GM23248 (cell line): ENCODE data around the gene SRSF7. TPM values are rescaled to one million over a fixed set of nuclear protein-coding genes. Genes with fewer than 3 reads are reported as not detected.

Experiments
- DNase-seq: peaks from one replicate; pipeline ENCODE4 v3.0.0-alpha.2; 2015
- H2AFZ ChIP-seq: fragments of 200-600 bp; sonication (generic); 2 replicates; pipeline ENCODE4 v1.6.1; 2016; ENCODE audit warnings: antibody characterized with exemption
- H3F3A ChIP-seq: fragments of 200-600 bp; sonication (generic); 2 replicates; pipeline ENCODE4 v1.6.1; 2016; ENCODE audit warnings: mild to moderate bottlenecking, antibody characterized with exemption, mixed run types; ENCODE audit not compliant: insufficient read depth
- H3K27ac ChIP-seq: fragments of 200-600 bp; sonication (generic); 2 replicates; pipeline ENCODE4 v1.5.1; 2016; ENCODE audit warnings: mild to moderate bottlenecking
- H3K27me3 ChIP-seq: fragments of 200-600 bp; sonication (generic); replicated peaks from 2 replicates; pipeline ENCODE4 v1.6.1; 2016; ENCODE audit warnings: mild to moderate bottlenecking; ENCODE audit not compliant: insufficient read depth
- H3K36me3 ChIP-seq: fragments of 200-600 bp; sonication (generic); 2 replicates; pipeline ENCODE4 v1.6.1; 2016; ENCODE audit warnings: low read depth, mild to moderate bottlenecking
- H3K4me1 ChIP-seq: fragments of 200-600 bp; sonication (generic); 2 replicates; pipeline ENCODE4 v1.6.1; 2016; ENCODE audit warnings: mild to moderate bottlenecking; ENCODE audit not compliant: insufficient read depth
- H3K4me2 ChIP-seq: fragments of 200-600 bp; sonication (generic); one replicate; pipeline ENCODE4 v1.6.1; 2016; ENCODE audit warnings: mild to moderate bottlenecking; ENCODE audit not compliant: unreplicated experiment
- H3K4me3 ChIP-seq: fragments of 200-600 bp; sonication (generic); 2 replicates; pipeline ENCODE4 v1.5.1; 2016; ENCODE audit warnings: mild to moderate bottlenecking
- H3K79me2 ChIP-seq: fragments of 200-600 bp; sonication (generic); 2 replicates; pipeline ENCODE4 v1.6.1; 2016; ENCODE audit warnings: mild to moderate bottlenecking; ENCODE audit not compliant: insufficient read depth
- H3K9ac ChIP-seq: fragments of 200-600 bp; sonication (generic); 2 replicates; pipeline ENCODE4 v1.6.1; 2016; ENCODE audit warnings: mild to moderate bottlenecking
- H3K9me2 ChIP-seq: fragments of 200-600 bp; sonication (generic); 2 replicates; pipeline ENCODE4 v1.6.1; 2016; ENCODE audit warnings: mixed run types, mild to moderate bottlenecking, moderate library complexity; ENCODE audit not compliant: insufficient read depth
- H3K9me3 ChIP-seq: fragments of 200-600 bp; sonication (generic); one replicate; pipeline ENCODE4 v1.6.1; 2017; ENCODE audit warnings: low read depth
- H4K20me1 ChIP-seq: fragments of 200-600 bp; sonication (generic); 2 replicates; pipeline ENCODE4 v1.6.0; 2016; ENCODE audit not compliant: insufficient read depth
- EZH2 ChIP-seq: fragments of 200-600 bp; sonication (generic); IDR thresholded peaks from 2 replicates; pipeline ENCODE4 v1.6.1; 2018; ENCODE audit warnings: antibody characterized with exemption, mild to moderate bottlenecking; ENCODE audit not compliant: insufficient read depth, poor library complexity, severe bottlenecking
- EZH2phosphoT487 ChIP-seq: fragments of 200-600 bp; sonication (generic); IDR thresholded peaks from 2 replicates; pipeline ENCODE4 v1.6.1; 2018; ENCODE audit warnings: antibody characterized with exemption, moderate library complexity, mild to moderate bottlenecking, low read depth; ENCODE audit not compliant: insufficient read depth
- WGBS, 2 experiments: methylation state at CpG; one replicate each; pipeline ENCODE4 v1.1.6; 2015 to 2017; ENCODE audit warnings: low lambda C conversion rate in 2 of 2, low coverage in 1 of 2; ENCODE audit errors: missing lambda C conversion rate in 2 of 2; 5-methylcytosine and 5-hydroxymethylcytosine counted together
- in situ Hi-C: fragments of 300-500 bp; cut with MboI; formaldehyde crosslinking; loops from 2 replicates; pipeline ENCODE4 v1.15.0; 2020
- polyA plus RNA-seq: library from polyadenylated mRNA; unstranded; fragments of >200 nt; fragmentation: Nextera tagmentation; extraction: Ambion mirVana; gene quantifications from 2 replicates; pipeline ENCODE4 v1.2.1, GENCODE V29; 2016
- total RNA-seq: library from RNA; depleted of rRNA; stranded (reverse); fragments of >200 nt; shearing (Covaris generic); gene quantifications from 2 replicates; pipeline ENCODE4 v1.2.3, GENCODE V29; 2014

The SRSF7 gene
- total and polyA plus RNA-seq, 2 experiments from 2014 or later, result 86.5 to 156 TPM

DNA sequence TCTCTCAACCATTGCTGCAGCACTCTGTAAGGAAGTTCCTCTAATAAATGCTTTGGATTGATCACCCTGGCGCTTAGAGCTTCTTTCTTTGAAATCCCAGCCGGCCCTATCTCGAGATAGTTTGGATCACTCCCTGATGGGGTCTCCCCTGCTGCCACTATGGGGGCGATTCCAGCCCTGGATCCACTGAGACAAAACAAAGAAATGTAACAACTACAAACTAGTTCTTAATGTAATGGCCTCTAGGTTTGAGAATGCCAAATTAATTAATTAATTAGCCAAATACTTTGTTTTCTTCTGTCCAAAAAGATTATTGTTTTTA is 15.2 kb downstream of the SRSF7 start:
- no peaks in the 10 kb centered on the region for H3K9me3 ChIP-seq
- no peaks in the 10 kb centered on the region for H3K9me2 ChIP-seq
- peaks cover 3% of the 10 kb centered on the region; the same call in 1 of the 2 replicates for H3K36me3 ChIP-seq
- 76 to 89% methylated on average over 4 of the region's 4 CpGs for WGBS, 2 experiments
- no peak for DNase-seq
- in situ Hi-C loops, result loop anchor here (10.0 kb wide), 2 partner anchors 161 to 421 kb away; no protein-coding TSS in a partner anchor
- H3K4me3 ChIP-seq, result no peak overlapping the region
- no peak overlapping the region for H3K9ac ChIP-seq
- H3K4me1 ChIP-seq, result no peaks in the 10 kb centered on the region
- no peak overlapping the region for H3K27ac ChIP-seq
- no peaks in the 10 kb centered on the region for H4K20me1 ChIP-seq
- no peak overlapping the region for H2AFZ ChIP-seq
- H3K79me2 ChIP-seq, result peaks cover 23% of the 10 kb centered on the region
- no peaks in the 10 kb centered on the region for H3K27me3 ChIP-seq
- TF ChIP-seq EZH2 (no peak), EZH2phosphoT487 (no peak)
- no peak overlapping the region for H3K4me2 ChIP-seq
- H3F3A ChIP-seq, result peaks cover 9% of the 10 kb centered on the region

DNA sequence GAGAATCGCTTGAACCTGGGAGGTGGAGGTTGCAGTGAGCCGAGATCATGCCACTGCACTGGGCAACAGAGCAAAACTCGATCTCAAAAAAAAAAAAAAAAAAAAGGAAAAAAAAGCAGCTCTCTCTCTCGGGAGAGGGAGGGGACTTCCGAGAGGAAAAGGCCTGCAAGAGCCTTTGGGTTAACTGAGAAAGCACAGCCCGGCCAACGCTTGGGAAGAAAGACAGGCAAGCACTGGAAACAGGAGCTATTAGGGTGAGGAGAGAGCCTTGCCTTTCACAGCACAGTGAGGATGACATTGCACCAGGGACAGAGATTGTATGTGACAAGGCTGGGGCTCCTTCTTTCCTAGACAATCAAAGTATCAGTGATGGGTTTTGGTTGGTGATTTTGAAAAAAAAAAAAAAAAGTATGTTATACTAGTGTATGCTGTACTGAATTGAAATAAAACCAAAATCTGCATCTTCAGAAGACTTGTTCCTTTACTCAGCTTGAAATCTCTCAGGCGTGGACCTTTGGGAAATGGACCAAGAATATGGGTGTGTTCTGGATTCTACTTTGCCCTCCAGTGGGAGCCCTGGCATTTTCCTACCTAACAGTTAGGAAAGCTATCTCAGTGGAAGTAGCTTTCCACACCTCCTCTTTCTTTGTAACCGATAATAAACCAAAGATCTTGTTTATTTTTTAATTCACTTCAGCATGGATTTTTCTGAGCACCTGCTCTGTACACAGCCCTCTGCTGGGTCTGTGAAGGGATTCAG is 16.7 kb downstream of the SRSF7 start:
- Histone ChIP-seq H3K4me1 (no peaks in the 10 kb centered on the region), H3F3A (no peaks in the 10 kb centered on the region), H2AFZ (no peak overlapping the region), H4K20me1 (no peaks in the 10 kb centered on the region), H3K4me2 (no peak overlapping the region), H3K9me2 (no peaks in the 10 kb centered on the region), H3K79me2 (peaks cover 13% of the 10 kb centered on the region), H3K36me3 (no peaks in the 10 kb centered on the region), H3K4me3 (no peak overlapping the region), H3K9ac (no peak overlapping the region), H3K27me3 (no peaks in the 10 kb centered on the region), H3K9me3 (no peaks in the 10 kb centered on the region), H3K27ac (no peak overlapping the region)
- 60 to 76% methylated on average over 7 to 9 of the region's 9 CpGs for WGBS, 2 experiments
- in situ Hi-C loops, result loop anchor here (10.0 kb wide), 2 partner anchors 160 to 420 kb away; no protein-coding TSS in a partner anchor
- TF ChIP-seq EZH2phosphoT487 (no peak), EZH2 (no peak)
- DNase-seq, result no peak

DNA sequence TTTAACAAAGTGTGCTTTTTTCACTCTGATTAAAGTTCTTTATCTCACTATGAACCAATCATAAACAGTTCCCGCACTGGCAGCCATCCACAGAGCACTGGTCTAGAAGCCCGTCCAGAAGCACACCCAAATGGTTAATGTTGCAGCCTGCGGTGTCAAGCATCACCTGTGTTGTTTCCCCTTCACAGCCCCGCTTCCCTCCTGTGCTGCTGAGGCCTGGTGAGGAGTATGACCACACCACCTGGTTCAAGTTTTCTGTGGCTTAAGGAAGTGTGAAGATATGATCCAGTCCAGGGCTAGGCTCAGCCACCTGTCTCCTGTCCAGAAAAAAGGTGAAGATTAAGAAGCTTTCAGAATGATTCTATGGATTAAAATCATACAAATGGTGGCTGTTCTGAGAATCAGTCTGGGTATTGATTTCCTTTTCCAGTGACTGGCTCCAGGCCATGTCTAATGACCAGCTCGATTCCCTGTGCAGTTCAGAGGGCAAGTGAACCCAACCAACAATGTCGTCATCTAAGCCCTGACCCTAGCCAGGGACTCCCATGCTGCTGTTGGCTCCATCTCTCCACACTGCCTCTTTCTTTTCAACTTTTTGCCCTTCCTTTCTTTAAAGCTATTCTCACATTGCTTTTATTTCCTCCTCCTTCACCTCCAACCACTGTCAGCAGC is 17.7 kb downstream of the SRSF7 start:
- Histone ChIP-seq H3K36me3 (no peaks in the 10 kb centered on the region), H3K79me2 (0 out of 2 replicates have a peak, but pooled peaks cover 2% of the 10 kb centered on the region), H3K9me2 (no peaks in the 10 kb centered on the region), H3K9ac (no peak overlapping the region), H3K27ac (no peak overlapping the region), H3K9me3 (no peaks in the 10 kb centered on the region), H2AFZ (no peak overlapping the region), H3K4me1 (no peaks in the 10 kb centered on the region), H3F3A (no peaks in the 10 kb centered on the region), H4K20me1 (no peaks in the 10 kb centered on the region), H3K4me2 (no peak overlapping the region), H3K4me3 (no peak overlapping the region), H3K27me3 (no peaks in the 10 kb centered on the region)
- TF ChIP-seq EZH2phosphoT487 (no peak), EZH2 (no peak)
- 81 to 89% methylated on average over 6 of the region's 6 CpGs for WGBS, 2 experiments
- DNase-seq, result no peak
- in situ Hi-C loops, result loop anchor here (10.0 kb wide), 2 partner anchors 159 to 419 kb away; no protein-coding TSS in a partner anchor

DNA sequence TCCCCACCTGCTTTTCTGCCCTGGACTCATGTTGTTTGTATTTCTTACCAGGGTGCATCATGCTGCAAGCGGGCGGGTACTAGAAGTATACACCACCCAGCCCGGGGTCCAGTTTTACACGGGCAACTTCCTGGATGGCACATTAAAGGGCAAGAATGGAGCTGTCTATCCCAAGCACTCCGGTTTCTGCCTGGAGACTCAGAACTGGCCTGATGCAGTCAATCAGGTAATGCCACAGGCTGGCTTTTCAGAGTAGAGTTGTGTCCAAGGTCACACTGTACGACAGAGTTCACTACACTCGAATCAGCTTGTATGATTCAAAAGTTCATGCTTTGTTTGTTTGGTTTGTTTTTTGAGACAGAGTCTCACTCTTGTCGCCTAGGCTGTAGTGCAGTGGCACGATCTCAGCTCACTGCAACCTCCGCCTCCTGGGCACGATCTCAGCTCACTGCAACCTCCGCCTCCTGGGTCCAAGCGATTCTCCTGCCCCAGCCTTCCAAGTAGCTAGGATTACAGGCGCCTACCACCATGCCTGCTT is 19.4 kb downstream of the SRSF7 start:
- Histone ChIP-seq H4K20me1 (no peaks in the 10 kb centered on the region), H3K9ac (no peak overlapping the region), H3K4me2 (no peak overlapping the region), H3K9me3 (no peaks in the 10 kb centered on the region), H3K4me1 (no peaks in the 10 kb centered on the region), H3K27ac (no peak overlapping the region), H3F3A (no peaks in the 10 kb centered on the region), H3K79me2 (no peaks in the 10 kb centered on the region), H3K36me3 (no peaks in the 10 kb centered on the region), H3K9me2 (no peaks in the 10 kb centered on the region), H2AFZ (no peak overlapping the region), H3K27me3 (no peaks in the 10 kb centered on the region), H3K4me3 (no peak overlapping the region)
- in situ Hi-C loops, result loop anchor here (10.0 kb wide), 2 partner anchors 157 to 417 kb away; no protein-coding TSS in a partner anchor
- DNase-seq, result no peak
- 92 to 95% methylated on average over 13 to 14 of the region's 14 CpGs for WGBS, 2 experiments
- TF ChIP-seq EZH2, result no peak
- no peak for TF ChIP-seq EZH2phosphoT487
